GM19455 (cell line): ENCODE measurements around the gene KCNE1.
"Not testable (repeated sequence)": the region's sequence is repeated elsewhere in the genome, so short reads cannot be mapped to it uniquely, and the experiment has no call there.

Source experiments
- ATAC-seq: cut with Tn5 transposase; IDR thresholded peaks from one replicate; pipeline ENCODE4 v1.9.1; 2021; ENCODE audit not compliant: unreplicated experiment

Gene KCNE1

DNA sequence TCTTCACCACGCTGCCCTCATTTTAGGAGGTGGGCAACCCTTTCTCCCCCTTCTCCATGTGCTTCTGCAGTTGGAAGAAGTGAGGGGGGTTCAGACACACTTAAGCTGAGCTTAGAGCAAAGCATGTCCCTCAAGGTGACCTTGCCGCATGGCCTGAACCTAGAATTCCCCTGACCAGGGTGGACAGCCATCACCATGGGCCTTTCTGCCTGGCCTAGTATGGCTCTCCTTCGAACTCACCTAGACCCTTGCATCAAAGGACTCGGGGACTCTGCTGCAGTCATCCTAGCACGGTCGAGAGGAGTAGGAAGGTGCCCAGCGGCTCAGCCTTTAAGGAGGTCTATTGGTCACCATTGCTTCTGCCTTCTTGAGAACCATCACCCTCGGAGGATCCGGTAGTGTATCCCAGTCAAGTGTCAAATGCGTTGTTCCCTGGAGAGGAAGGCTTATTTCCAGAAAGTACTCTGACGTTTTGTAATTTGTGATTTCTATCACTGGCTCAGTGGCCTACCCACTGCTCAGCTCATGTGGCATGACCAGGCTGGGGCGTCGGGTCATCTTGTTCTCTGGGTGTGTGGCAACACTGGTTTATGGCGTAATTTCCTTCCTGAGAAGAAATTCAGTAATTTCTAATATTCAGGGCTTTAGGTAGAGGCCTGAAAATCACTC lies at the start of gene KCNE1:
Gene KCNE1 (minus strand): TSS at position 424 of the 669 bp plus-strand sequence. CDS start 62,576 bp downstream, outside the sequence.
- no peak for ATAC-seq

DNA sequence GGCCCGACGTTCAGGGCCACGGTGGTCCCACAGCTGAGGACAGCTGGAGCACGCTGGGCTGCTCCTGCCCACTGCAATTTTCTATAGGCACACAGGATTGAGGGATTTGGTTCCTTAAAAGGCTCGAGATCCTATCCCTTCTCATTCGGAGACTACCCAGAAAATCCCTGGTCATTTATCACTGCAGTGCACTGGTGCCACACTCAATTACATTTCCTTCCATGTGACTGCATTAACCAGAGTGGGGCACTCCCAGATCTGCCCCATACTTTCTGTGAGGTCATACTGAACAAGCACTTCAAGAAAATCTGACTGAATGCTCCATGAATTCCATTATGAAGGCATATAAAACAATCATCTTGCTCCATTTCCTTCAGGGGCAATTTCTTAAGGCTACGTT lies 49.8 kb upstream of the KCNE1 start:
- no peak for ATAC-seq

DNA sequence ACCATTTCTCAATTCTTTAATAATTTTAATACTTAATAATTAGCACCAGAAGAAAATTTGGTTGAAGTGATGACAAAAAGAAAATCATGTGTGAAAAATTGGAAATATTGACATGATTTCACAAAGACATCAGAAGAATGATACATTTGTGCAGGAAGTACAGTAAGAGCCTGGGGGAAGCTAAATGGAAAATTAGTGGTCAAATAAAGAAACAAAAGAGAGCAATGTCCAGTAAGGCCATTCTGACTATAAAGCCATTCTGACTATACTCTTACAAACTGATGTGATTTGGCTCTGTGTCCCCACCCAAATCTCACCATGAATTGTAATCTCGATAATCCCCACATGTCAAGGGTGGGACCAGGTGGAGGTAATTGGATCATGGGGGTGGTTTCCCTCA lies 48.6 kb upstream of the KCNE1 start:
- ATAC-seq = no peak

DNA sequence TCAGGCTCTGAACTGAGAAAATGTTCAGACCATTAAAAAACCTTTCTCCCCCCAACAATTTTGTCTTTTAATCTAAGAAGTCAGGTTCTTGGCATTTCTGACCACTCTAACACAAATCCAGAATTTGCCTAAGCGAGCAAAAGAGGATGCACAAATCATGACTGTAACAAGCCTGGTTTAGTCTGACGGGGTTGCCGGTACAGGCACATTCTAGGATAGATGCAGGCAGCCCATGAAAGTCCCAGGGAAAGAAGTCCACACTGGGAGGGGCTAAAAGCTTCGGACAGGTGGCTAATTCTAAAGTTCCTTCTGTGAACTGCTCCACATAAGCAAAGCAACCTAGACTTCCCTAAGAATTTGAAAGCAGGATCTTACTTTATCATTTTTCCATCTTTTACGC lies 48.0 kb upstream of the KCNE1 start:
- no peak for ATAC-seq

DNA sequence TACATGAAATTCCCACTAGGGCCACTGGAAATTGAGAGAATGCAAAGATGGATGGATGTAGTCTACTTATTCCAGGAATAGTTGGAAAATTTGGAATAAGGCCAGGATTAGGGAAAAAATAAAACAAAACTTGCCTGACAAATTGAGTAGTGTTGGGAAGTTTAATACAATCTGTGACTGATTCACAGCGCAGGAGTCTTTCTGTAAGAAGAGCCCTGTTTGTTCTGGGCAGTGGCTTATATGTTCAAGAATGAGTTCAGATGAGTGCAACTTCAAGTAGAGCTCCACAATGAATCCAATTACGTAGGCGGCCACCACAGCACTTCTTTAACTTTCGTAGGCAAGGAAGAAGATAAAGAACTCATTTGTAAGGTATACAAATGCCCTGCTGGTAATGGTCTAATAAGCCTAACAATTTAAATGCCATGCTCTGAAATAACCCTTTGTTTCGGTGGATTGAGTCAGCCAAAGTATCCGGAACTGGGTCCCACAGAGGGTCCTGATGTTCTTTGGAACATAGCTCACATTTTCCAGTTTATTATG lies 47.1 kb upstream of the KCNE1 start:
- ATAC-seq = no peak

DNA sequence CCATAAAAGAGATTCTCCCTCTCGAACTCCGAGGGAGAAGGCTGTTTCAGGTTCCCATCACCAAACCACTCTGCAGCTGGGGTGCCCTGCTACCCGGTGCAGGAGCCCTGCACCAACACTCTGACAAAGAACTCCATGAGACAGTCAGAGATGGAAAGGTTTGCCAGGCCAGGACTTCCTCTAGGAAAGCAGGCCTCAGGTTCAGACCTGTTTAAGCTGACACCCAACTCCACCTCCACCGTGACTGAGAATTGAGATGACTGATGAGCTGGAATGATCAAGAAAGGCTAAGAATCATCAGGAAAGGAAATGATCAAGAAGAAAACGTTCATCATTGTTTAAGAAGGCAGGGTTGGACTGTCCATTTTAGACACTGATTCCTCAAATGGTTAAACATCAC lies 46.2 kb upstream of the KCNE1 start:
- ATAC-seq = no peak

DNA sequence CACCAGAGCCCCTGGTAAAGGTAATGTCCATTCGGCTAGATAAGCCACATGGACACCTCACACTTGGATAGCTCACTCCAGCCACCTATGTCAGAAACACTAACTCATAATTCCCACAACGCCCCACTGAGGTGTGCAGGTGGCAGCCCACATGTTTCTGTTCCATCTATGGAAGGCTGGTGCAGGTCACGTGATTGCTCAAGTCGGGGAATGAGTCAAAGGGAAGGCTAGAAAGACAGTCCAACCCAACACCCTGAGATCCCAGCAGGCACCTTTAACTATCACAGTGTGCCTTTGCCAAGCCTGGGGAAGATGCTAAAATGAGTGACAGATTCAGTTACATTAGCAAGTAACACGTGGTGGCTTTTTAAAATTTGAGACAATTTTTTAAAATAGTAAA lies 45.3 kb upstream of the KCNE1 start:
- ATAC-seq = no peak

DNA sequence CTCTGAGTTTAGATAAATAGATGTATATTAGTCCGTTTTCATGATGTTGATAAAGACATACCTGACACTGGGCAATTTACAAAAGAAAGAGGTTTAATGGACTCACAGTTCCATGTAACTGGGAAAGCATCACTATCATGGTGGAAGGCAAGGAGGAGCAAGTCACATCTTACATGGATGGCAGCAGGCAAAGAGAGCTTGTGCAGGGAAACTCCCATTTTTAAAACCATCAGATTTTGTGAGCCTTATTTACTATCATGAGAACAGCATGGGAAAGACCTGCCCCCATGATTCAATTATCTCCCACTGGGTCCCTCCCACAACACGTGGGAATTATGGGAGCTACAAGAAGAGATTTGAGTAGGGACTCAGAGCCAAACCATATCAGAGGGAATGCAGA lies 42.7 kb upstream of the KCNE1 start:
- not testable (repeated sequence) for ATAC-seq

DNA sequence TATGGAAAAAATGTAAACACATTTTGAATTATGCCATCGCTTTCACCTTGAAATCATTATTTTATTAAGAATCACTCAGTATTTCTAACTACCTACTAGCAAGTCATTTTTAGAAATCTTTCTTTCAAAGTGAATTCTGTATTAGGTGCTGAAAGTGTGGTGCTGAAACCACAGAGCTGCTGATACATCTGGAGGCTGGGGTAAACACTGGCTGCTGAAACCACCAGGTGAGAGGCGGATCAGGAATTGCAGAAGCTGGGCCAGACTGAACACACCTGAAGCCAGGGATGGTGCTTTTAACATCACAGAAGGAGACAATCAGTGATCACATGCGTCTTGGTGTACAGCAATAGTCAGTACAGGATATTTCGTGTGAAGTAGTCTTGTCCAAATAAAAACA lies 42.2 kb upstream of the KCNE1 start:
- ATAC-seq = no peak

DNA sequence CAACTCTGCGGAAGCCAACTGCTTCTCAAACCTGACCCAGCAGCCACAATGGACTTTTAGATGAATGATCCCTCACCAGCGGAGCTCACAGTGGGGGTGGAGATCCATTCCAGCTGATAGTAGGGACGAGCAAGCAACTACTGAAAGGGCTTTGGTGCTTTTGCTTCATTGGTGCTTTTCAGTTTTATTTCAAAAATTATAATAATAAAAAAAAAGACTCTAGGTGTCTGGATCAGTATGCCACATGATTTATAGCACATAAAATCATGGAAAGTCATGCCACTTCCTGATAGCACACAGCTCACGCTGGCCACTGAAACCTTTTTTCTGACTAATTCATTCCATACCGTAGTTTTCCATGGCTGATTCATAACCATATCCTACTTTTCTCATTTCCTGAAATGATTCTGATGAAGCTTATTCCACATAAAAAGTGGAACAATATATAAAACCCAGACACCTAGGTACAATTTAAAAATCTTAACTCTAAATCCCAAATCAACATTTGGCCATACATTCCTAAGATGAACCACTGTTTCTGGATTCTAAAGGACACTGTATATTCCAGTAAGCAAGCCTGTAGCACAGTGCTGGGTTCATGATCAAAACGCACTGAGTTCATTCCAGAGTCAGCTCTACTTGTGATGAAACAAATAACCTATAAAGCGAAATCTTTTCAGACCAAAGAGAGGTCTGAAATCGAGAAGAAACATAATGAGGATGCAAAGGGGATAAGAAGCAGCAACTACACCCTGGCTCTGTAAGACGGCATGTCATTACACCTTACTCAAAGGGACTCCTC lies 41.3 kb upstream of the KCNE1 start:
- ATAC-seq = no peak

DNA sequence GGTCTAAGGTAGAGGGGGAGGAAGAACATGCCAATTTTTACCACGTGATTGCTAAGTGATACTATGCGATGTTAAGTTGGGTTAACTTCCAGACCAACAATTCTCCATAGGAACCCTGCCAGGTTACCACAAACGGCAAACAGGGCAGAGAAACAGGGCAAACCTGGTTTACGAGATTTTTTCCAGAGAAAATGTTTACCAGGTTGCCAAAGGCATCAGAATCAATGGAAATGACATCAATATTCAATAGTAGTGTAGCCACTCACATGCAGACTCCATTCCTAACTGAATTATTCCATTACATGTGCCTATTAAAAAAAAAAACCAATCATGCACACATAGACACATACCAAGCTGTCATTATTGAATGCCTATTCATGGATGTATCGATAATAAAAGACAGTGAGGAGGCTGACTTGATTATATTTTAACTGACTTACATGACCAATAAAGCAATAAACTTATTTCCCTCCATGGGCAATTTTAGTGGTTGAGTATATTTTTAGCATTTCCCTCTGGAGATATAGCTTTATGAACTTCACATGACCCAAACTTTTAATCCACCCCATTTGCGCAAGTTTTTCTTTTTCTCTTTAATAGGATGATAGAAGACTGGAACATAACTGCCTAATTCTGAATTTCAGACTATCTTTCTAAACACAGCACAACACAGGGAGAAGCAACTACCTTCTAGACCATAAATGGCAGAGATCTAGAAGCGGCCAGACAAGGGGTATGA lies 40.5 kb upstream of the KCNE1 start:
- ATAC-seq = no peak

DNA sequence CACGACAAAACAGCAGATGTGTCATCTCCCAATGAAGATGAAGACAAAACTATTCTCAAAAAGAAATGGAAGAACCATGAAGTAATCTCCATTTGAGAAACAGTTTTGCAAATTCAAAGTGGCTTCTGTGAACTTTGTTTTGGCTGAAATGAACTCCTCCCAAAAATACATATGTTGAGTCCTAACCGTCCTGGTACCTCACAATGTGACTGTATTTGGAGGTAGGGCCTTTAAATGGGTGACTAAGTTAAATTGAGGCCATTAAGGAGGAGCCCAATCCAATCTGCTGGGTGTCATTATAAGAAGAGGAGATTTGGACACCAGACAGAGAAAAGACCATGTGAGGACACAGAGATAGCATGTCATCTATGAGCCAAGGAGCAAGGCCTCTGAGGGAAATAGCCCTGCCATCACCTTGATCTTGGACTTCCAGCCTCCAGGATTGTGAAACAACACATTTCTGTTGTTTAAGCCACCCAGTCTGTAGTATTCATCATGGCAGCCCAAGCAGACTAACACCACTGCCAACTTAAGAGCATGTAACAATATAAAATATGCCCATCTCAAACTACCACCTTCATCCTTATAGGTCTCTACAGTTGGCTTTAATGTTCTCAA lies 38.3 kb upstream of the KCNE1 start:
- no peak for ATAC-seq

DNA sequence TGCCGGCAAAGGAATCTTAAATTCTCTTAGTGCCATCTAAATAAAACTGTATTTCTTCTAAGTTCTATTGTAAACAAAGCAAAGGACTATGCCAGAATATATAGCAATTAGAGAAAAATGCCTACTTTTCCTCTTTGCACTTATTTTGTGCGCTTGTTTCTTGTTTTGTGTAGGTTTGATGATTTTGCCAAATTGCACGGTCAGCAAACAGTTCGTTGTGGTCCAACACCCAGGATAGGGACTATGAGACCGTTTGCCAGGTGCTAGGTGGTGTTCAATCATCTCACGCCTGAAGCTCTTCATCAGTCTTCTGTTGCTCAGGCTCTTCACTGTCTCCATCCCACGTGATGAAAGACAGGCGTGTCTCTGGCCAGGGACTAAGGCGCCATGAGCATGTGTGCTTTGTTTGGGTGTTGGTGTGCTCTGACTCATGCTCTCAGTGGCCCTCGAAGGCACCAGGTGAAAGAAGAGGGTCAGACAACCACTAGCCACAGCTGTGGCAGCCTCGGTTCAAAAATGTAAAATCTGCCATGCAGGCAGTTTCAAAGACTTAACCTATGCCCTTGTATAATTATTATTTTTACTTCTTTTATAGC lies 36.9 kb upstream of the KCNE1 start:
- no peak for ATAC-seq

DNA sequence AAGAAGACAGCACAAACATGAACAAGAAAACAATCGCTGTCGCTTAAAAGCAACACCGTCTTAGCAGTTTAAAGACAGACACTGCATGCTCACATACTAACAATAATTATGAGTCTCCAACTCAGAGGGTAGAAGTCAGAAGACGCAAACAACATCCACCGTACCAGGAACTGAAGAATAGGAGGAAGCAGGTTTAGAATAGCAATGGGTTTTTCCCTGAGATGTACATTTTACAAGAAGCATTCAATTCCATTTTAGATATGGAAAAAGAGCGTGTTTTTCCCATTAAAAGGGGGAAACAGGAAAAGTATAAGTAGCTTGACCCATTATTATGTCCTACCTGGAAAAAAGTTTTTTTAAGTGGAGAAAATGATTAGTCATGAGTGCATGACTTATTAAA lies 34.5 kb upstream of the KCNE1 start:
- no peak for ATAC-seq

DNA sequence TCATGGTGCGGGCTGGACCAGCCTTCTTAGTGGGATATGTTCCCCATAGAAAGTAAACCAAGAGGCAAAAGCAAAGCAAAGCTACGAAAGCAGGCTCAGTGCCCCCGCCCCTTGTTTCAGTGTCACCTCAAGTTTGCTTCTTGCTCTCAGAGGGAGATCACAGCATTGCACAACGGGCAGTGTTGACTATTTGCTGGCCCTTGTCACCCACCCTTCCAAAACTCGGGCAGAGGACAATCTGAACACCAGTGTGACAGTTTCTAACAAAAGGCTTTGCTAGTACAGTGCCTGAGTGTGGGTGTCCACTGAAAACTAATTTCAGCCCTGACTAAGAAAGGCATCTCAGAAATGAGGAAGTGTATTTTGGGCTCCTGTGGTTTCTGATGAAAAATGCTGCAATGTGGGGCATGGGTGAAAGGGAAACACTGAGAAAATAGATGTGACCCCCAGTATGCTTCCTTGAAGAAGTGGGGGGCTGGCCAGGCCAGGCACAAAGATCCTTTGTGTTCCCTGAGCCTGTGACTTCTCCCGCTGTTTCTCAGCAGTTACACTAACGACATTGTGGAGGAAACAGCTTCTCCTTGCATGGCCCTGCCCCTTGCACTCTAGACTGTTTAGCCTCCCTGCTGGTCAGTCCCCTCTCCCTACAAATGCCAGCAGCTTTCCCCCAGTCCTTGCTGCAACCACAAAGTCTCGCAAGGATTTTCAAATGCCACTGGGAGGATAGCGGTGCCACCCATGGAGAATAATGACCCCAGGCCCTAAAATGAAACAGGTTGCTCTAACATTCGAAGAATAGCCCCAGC lies 33.3 kb upstream of the KCNE1 start:
- peak; percentile 64 for ATAC-seq

DNA sequence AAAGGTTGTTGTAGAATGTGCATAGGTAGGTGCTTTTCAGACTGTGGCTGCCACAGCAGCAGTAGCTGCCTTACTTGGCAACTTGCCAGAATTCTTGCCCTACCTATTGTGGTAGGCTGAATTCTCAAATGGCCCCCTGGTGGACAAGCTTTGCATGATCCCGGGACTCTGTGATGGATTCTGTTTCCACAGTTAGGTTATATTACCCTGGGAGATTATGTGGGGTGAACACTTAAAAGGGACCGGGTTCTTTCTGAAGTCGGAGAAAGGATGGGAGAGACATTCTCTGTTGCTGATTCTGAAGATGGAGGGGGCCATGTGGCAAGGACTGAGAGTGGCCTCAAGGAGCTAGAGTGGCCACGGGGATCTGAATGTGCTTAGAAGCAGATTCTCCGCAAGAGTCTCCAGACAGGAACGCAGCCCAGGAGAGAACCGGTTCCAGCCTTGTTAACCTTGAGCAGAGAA lies 32.1 kb upstream of the KCNE1 start:
- ATAC-seq = no peak

DNA sequence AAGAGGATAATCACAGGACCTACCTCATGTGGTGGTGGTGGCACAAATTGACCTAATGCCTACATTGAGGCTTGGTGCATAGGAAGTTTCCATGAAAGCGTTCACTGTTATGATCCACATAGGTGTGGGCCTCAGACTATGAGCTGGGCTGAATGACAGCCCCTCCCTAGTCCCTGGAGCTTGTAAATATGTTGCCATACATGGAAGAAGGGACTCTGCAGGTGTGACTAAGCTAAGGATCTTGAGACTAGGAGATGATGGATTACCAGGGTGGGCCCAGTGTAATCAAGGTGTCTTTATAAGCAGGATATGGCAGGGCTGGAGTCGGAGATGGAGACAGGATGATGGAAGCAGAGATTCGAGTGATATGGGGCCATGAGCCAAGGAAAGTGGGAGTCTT lies 31.0 kb upstream of the KCNE1 start:
- no peak for ATAC-seq

DNA sequence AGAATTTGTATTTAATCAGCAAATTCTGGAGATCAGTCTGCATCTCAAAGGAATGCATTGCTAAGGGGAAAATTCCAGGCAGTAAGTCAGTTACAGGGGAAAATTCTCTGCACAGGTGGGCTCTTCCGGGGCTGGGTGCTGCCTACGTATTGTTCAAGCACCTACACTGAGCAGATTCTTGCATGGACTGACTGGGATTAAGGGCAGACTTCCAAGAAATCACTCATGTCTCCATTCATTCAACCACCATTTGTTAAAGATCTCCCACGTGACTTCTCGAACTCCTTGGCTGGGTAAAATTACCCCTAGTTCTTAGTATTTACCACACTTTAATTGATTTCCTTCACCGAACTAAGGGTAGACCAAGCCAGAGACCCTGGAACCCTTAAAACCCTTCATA lies 28.2 kb upstream of the KCNE1 start:
- ATAC-seq = no peak

DNA sequence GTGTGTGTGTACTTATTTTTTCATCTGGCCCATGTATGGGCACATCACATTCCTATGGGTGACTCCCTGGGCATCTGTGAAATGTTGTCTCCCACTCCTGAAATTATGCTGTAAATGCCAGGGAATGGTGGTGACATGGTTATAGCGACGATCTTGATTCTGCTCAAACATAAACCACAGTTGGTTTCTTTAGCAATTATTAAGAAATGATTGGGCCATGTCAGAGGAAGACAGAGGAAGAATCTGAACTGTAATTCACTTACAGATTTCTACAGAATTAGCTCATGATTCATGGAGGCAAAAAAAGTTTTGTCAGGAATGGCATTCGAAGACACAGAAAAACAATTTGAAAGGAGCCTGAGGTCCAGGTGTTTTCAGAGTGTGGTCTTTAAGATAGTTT lies 25.8 kb upstream of the KCNE1 start:
- ATAC-seq = no peak

DNA sequence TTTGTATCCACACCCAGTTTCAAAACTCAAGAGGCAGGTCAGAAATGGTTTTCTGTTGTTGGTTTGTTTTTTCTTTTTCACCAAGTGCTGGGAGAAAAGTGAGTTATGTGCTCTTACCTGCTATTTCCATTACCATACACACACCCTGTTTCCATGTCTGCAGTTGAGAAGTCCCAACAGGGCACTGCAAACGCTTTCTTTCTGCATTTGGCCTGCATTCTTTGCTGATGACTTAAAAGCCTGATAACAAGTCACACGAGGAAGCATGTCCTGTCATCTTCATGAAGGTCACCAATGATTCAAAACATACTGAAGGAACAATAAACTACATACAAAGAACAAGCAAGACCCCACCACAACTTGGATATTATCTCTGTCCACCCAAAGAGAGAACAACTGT lies 24.8 kb upstream of the KCNE1 start:
- no peak for ATAC-seq
